HUES48 (cell line): ENCODE data around the gene SPATC1L.

ENCODE experiments used
- H3K27ac ChIP-seq: one replicate; pipeline ENCODE4 v1.7.0; 2013; ENCODE audit warnings: low read depth, low read length, inconsistent platforms
- H3K27me3 ChIP-seq: 2 replicates; pipeline ENCODE4 v1.6.1; 2013; ENCODE audit warnings: mild to moderate bottlenecking, low read length; ENCODE audit not compliant: control insufficient read depth, insufficient read depth
- H3K36me3 ChIP-seq: 2 replicates; pipeline ENCODE4 v1.6.1; 2013; ENCODE audit warnings: low read length; ENCODE audit not compliant: control insufficient read depth, insufficient read depth
- H3K4me1 ChIP-seq: 2 replicates; pipeline ENCODE4 v1.6.1; 2013; ENCODE audit warnings: mild to moderate bottlenecking, low read length; ENCODE audit not compliant: control insufficient read depth, insufficient read depth
- H3K4me3 ChIP-seq: 2 replicates; pipeline ENCODE4 v1.5.1; 2013; ENCODE audit warnings: mild to moderate bottlenecking, low read depth, low read length
- H3K9ac ChIP-seq: 2 replicates; pipeline ENCODE4 v1.6.1; 2013; ENCODE audit warnings: mild to moderate bottlenecking, low read depth, low read length, moderate library complexity
- H3K9me3 ChIP-seq: 2 replicates; pipeline ENCODE4 v1.6.1; 2013; ENCODE audit warnings: low read length; ENCODE audit not compliant: control insufficient read depth, insufficient read depth

SPATC1L gene

DNA sequence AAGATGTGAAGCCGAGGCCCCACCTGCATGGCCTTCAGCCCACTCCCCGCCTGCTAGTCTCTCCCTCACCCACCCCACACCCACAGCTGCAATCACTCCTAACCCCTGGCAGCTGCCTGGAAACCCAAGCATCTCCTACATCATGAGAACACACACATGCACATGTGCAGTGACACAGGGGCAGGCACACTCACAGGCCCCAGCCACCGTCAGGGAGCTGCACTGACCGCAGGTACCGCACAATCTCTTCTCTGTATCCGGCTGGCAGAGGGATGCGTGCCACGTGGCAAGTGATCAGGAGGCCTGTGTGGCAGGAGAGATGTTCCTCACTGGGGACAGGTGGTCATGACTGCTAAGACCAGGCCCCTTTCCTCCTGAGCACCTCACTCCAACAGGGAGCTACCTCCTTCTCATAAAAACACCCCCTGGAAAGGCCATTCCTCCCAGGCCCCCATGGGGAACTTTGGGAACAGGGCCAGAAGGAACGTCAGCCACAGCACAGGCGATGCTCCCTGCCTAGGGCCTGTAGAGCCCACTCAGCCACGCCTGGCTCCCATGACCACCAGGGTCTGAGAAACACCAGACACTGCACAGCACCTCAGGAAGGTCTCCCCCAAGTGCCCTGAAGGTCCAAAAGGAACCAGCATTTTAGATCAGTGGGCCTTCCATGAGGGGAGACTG is 38.3 kb upstream of the SPATC1L start:
- no peaks in the 10 kb centered on the region for H3K27me3 ChIP-seq
- no peak overlapping the region for H3K27ac ChIP-seq
- H3K36me3 ChIP-seq = peaks cover 44% of the 10 kb centered on the region

DNA sequence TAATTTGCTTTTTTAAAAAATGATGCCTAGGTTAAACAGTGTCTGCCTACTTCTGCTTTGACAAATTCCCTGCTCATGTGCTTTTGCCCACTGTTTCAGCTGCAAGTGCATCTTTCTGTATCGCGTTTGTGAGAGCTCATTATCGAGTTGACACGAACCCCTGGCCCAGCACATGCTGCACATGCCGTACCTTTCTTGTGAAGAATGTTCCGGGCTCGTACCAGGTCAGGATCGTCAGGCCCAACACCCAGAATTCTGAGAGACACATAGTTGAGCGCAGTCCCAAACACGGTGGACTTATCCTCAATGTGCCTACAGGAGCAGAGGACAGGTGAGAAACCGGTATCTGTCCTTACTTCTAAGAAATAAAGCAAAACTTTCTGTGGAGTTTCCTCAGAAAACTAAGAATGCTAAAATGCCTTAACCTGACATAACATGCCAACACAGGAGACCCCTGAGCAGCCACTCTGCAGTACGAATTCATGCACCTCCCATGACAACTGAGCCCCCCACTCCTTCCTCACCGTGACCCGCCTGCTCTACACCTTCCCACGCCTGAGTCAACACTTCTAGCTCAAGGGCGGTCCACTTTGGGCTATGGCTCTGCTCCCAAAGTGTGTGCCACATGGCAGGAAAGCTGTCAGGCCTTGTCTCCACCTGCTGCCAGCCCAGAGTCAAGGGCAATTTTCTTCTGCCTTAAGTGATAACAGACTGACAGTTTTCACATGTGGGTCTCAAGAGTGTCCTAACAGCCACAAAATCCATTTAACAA is 37.6 kb upstream of the SPATC1L start:
- Histone ChIP-seq H3K9me3 (peaks cover 6% of the 10 kb centered on the region; the same call in 1 of the 2 replicates), H3K36me3 (peaks cover 49% of the 10 kb centered on the region), H3K9ac (no peak overlapping the region), H3K4me1 (0 out of 2 replicates have a peak, but pooled peaks cover 1% of the 10 kb centered on the region), H3K4me3 (no peak overlapping the region), H3K27me3 (no peaks in the 10 kb centered on the region), H3K27ac (no peak overlapping the region)

More for the DNA sequence above, 38.3 kb upstream of the SPATC1L start:
- Histone ChIP-seq H3K4me3 (no peak overlapping the region), H3K4me1 (peaks cover 9% of the 10 kb centered on the region; the same call in 1 of the 2 replicates), H3K9ac (no peak overlapping the region), H3K9me3 (peaks cover 6% of the 10 kb centered on the region; the same call in 1 of the 2 replicates)

DNA sequence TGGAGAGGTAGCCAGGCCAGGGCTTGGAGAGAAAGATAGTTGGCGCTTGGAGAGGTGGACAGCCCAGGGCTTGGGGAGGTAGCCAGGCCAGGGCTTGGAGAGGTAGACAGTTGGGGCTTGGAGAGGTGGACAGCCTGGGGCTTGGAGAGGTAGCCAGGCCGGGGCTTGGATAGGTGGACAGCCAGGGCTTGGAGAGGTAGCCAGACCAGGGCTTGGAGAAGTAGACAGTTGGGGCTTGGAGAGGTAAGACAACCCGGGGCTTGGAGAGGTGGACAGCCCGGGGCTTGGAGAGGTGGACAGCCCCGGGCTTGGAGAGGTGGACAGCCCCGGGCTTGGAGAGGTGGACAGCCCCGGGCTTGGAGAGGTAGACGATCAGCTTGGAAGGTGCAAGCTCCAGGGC is 36.6 kb upstream of the SPATC1L start:
- Histone ChIP-seq H3K27me3 (no peaks in the 10 kb centered on the region), H3K27ac (no peak overlapping the region), H3K4me1 (no peaks in the 10 kb centered on the region), H3K36me3 (peaks cover 58% of the 10 kb centered on the region), H3K9ac (no peak overlapping the region), H3K4me3 (no peak overlapping the region), H3K9me3 (no peaks in the 10 kb centered on the region)

DNA sequence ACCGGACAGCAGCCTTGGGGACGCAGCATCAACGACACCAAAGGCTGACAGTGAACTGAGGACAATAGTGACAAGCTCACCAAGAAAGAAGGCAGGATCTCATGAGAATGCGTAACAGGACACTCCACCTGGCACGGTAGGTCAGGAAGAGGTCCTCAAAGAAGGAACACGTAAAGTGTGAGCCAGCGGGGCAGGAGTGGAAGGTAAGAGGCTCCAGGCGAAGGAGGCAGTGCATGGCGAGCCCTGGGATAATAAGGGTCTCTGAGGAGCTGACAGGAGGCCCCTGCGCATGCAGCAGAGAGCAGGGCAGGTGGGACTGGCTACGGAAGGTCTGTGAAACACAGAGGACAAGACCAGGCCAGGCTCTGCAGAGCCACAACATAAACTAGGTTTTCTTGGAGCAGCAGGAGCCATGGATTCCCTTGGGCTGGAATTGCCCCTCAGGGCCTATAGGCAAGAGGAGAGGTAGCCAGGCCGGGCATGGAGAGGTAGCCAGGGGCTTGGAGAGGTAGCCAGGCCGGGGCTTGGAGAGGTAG is 36.1 kb upstream of the SPATC1L start:
- Histone ChIP-seq H3K9ac (no peak overlapping the region), H3K9me3 (no peaks in the 10 kb centered on the region), H3K27ac (no peak overlapping the region), H3K36me3 (peaks cover 58% of the 10 kb centered on the region), H3K4me3 (no peak overlapping the region), H3K4me1 (no peaks in the 10 kb centered on the region), H3K27me3 (no peaks in the 10 kb centered on the region)

DNA sequence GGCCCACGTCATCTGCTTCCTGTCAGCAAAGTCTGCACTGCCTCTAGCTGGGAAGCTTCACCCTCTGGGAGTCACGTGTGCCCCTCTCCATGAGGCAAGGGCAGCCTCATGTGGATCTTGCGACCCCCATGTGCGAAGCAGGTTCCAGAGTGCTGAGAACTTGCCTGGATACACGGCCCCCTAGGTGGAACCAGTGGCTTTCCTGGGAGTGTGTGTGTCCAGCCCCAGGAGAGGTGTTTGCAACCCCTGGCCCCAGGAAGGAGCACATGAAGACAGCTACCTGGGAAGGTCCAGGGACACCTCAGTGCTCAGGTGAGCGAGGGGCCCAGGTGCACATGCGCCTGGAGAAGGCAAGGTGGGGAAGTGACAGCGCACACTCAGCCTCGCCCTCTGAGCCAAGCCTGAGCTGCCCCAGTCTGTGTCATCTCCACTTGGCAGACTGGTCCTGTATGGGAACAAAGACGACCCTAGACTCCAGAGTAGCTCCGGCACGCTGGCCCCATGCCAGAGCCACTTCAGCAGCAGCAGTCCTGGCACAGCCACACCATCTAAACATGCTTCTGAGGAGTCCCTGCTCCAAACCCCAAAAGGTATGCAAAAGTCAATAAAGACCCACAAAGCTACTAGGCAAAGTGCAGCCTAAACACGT is 35.5 kb upstream of the SPATC1L start:
- Histone ChIP-seq H3K4me3 (no peak overlapping the region), H3K27me3 (no peaks in the 10 kb centered on the region), H3K36me3 (peaks cover 62% of the 10 kb centered on the region), H3K9me3 (no peaks in the 10 kb centered on the region), H3K27ac (no peak overlapping the region), H3K4me1 (no peaks in the 10 kb centered on the region), H3K9ac (no peak overlapping the region)

DNA sequence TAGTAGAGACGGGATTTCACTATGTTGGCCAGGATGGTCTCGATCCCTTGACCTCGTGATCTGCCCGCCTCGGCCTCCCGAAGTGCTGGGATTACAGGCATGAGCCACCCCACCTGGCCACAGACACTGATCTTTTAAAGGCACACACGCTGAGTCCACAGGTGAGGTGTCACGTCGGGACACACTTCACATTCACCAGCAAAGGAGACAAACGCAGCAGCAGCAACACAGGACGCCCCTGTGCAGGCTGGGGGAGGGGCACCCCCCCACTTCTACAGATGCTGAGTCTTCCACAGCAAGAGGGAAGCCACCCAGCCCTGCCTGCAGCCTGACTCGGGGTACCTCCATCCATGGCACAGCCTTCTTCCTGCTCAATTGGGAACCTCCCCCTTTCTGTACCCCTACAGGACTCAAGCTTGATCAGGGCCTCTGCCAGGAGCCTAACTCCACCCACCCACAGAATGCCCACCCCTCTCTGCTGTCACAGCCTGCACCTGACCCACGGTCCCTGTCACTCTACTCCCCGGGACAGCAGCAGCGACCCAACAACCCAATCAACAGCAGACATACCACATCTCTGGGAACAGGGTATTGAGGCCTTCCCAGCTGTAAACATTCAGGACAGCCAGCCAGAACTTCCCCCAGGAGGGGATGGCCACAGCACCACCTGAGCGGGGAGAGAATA is 34.8 kb upstream of the SPATC1L start:
- no peak overlapping the region for H3K27ac ChIP-seq
- H3K4me1 ChIP-seq = no peaks in the 10 kb centered on the region
- H3K4me3 ChIP-seq = no peak overlapping the region
- no peaks in the 10 kb centered on the region for H3K9me3 ChIP-seq
- no peak overlapping the region for H3K9ac ChIP-seq
- H3K36me3 ChIP-seq = peaks cover 62% of the 10 kb centered on the region
- no peaks in the 10 kb centered on the region for H3K27me3 ChIP-seq

DNA sequence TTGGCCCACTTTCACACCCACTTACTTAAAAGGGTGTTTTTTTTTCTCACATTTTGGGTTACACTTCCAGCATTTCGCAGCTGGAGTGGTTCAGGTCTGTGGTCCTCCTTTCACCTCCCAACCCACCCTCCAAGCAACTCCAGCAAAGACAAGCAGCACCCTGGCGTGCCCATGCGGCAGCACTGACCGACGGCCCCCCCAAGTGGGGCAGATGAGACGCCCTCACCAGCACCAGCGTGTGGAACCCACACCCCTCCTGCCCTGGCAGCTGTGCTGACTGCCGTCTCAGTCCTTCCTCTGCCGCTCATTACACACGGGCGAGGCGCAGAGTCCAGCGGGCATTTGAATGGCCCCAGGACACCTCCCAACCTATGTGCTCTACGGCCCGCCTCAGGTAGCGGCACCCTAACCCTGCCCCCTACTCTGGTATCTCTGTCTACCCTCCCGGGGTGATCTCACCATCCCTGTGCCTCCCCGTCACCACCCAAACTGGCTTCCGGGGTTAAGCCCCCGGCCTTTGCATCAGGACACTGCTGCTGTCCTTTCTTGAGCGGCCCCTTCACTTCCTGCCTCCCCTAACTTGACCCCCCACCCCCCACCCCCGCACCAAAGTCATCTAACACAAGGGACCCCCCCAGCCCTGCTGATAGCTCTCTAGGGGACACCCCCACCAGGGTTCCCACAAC is 33.4 kb upstream of the SPATC1L start:
- no peak overlapping the region for H3K4me3 ChIP-seq
- H3K9me3 ChIP-seq = no peaks in the 10 kb centered on the region
- no peak overlapping the region for H3K9ac ChIP-seq
- no peaks in the 10 kb centered on the region for H3K27me3 ChIP-seq
- no peak overlapping the region for H3K27ac ChIP-seq
- no peaks in the 10 kb centered on the region for H3K4me1 ChIP-seq
- H3K36me3 ChIP-seq = peaks cover 71% of the 10 kb centered on the region

DNA sequence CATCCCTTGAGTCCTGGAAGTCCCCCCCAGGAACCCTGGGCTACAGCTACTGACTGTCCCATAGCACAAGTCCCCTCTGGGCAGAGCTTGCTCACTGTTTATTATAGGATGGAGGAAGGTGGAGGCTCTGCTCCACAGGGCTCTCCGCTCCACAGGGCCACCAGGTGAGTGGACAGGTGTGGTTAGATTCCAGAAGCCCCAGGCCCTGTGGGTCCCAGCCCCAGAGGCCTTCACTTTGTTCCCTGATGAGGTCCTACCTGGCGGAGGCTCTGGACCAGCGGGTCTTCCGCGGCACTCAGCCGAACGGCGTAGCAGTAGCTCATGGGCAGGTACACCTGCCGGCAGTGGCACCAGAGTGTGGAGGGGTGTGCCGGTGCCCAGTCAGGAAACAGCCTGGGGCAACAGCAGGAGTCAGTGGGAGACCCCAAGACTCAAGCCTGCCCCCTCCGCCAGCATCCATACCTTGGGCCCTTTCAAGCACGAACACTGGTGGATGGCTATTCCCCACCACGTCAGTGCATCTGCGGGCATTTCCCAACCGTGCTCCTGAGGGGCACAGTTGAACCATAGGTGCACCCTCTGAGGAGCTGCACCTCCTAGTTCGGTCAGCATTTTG is 32.0 kb upstream of the SPATC1L start:
- peaks cover 67% of the 10 kb centered on the region for H3K36me3 ChIP-seq
- no peaks in the 10 kb centered on the region for H3K4me1 ChIP-seq
- no peaks in the 10 kb centered on the region for H3K27me3 ChIP-seq
- no peak overlapping the region for H3K27ac ChIP-seq
- no peak overlapping the region for H3K9ac ChIP-seq
- H3K9me3 ChIP-seq = no peaks in the 10 kb centered on the region
- H3K4me3 ChIP-seq = no peak overlapping the region

DNA sequence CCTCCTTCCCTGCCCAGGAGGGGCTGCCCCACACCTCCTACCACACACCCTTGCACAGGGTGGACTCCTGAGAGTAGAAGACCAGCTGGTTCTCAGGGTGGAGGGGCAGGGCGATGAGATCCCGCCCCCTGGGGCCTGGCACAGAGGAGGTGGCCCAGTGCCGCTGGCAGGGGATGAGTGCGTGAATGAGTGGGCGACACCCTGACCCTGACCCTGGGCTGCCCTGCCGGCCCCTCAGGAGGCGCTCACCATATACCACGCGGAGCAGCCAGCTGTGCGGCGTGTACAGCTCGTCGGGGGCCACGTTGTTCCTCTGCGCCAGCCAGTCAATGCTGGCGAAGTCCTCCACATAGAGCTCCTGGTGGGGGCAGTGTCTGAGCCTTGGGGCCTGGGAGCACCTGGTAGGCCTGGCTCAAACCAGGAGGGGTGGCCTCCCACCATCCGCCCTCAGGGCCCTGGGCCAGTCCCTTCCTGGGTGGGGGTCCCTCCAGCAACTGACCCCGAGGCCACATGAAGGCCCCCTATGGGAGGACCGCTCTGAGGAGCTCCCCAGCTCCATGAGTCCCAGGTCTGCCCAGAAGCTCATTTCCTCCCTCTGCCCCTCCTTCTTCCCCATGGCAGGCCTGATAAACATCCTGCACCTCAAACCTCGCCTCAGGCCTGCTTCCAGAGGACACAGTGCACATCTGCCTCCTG is 31.3 kb upstream of the SPATC1L start:
- Histone ChIP-seq H3K9ac (no peak overlapping the region), H3K9me3 (no peaks in the 10 kb centered on the region), H3K36me3 (peaks cover 63% of the 10 kb centered on the region), H3K27me3 (no peaks in the 10 kb centered on the region), H3K4me3 (no peak overlapping the region), H3K27ac (no peak overlapping the region), H3K4me1 (no peaks in the 10 kb centered on the region)
